CD4-positive, alpha-beta T cell treated with Interleukin-4 for 1 hour (primary cell): Measurements from ENCODE around the gene ATAD2B.
"Not testable (repeated sequence)": the region's sequence is repeated elsewhere in the genome, so short reads cannot be mapped to it uniquely, and the experiment has no call there.

Experiments used
- DNase-seq, 2 donors: peaks; one replicate each; pipeline ENCODE4 v3.0.0-alpha.2; 2020 to 2022

The ATAD2B gene

GRCh38 chr2:23723029-23723428, 203.9 kb downstream of the ATAD2B start:
- DNase-seq, result not testable (repeated sequence)

DNA sequence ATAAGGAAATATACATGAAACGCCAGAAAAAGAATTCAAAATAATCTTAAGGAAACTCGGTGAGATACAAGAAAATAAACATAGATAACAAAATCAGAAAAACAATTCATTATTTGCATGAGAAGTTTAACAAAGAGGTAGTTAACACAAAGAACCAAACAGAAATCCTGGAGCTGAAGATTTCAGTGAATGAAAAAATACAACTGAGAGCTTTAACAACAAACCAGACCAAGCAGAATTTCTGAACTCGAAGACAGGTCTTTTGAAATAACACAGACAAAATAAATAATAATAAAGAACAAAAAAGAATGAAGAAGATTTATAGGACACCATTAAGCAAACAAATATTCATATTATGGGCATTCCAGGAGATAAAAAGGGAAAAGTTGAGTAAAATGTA, 204.7 kb downstream of the ATAD2B start:
- no peak for DNase-seq

DNA sequence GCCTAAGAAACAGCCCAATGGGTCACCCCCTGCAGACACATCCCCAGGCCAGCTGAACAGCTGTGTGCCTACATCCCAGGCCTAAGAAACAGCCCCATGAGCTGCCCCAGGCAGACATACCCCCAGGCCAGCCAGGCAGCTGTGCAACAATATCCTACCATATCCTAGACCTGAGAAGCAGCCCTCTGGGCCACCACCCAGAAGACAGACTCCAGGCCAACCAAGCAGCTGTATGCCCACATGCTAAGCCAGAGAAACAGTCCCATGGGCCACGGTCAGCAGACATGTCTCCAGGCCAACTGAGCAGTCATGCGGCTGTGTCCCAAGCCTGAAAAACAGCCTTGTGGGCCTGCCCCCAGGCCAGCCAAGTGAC, 205.5 kb downstream of the ATAD2B start:
- DNase-seq, result no peak

DNA sequence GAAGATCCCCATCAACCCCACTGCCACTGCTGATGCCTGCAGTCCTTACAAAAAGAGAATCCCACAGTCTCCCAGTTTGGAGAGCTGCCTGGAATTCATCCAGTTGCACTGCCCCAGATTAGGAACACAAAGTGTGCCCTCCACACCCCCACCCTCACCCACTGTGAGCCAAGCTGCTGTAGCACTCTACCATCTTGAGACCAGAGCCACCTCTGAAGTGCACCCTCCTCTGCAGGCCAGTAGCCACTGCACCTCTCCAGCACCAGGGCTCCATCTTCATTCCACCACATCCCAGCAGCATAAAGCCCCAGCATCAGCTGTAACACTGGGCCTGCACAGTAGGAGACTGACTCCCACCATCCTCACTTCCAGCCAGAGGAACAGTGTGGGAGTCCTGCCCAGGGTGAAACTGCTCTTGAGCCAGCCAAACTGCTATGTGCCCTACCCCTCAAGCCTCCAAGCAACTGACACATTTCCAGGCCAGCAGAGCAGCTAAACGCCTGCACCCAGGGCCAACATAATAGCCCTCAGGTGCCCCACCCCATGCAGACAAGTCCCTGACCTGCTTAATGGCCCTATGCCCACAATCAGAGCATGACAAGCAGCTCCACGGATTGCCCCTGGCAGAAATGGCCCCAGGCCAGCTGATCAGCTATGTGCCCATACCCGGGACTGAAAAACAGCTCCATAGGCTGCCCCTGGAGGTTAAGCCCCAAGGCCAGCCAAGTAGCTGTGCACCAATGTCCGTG, 206.0 kb downstream of the ATAD2B start:
- DNase-seq, result no peak

- no peak for DNase-seq
Observed at GRCh38 chr2:23719716-23720115, 207.2 kb downstream of the ATAD2B start.

DNA sequence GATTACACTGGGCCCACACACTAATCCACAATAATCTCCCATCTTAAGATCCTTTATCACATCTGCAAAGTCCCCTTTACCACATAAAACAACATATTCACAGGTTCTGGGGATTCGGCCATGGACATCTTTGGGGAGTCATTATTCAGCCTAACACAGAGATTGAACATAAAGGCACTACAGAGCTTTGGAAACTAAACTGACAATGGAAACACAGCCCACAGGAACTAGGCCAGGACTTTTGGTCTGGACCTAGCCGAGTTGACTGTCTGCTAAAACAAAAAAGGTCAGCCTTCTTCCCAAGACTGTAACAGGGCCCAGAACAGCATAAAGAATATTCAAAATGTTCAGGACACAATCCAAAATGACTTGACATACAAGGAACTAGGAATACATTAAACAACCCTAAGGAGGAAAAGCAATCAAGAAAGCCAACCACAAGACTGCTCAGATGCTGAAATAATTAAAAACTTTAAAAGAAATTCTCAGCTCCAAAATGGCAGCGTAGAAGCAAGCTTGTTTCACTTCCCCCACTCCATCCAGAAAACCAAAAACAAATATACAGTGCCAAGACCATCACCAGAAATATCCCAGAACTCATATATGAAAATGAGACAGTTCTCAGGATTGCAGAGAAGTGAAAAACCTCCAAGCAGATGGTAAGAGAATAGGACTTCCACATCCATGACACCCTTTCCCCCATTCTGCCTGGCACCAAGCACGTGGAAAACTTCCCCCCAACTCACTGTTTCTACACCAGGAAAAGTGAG, 207.8 kb downstream of the ATAD2B start:
- no peak for DNase-seq

DNA sequence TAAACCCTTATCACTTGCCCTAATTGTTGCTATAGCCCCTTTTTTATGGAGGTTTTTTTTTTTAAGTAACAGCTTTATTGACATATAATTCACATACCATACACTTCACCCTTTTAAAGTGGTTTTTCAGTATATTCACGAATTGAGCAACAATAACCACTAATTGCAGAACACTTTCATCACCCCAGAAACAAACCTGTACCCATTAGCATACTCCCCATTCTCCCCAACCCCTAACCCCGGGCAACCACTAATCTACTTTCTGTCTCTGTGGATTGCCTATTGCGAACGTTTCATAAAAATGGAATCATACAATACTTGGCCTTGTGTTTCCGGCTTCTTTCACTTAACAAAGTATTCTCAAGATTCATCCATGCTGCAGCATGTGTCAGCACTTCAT, 213.6 kb downstream of the ATAD2B start:
- DNase-seq, result no peak

GRCh38 chr2:23712756-23713151, 214.2 kb downstream of the ATAD2B start:
- DNase-seq, result no peak

- DNase-seq, result no peak
Observed at GRCh38 chr2:23711979-23712755, 214.8 kb downstream of the ATAD2B start.

- no peak for DNase-seq
Observed at GRCh38 chr2:23709311-23709710, 217.6 kb downstream of the ATAD2B start.

DNA sequence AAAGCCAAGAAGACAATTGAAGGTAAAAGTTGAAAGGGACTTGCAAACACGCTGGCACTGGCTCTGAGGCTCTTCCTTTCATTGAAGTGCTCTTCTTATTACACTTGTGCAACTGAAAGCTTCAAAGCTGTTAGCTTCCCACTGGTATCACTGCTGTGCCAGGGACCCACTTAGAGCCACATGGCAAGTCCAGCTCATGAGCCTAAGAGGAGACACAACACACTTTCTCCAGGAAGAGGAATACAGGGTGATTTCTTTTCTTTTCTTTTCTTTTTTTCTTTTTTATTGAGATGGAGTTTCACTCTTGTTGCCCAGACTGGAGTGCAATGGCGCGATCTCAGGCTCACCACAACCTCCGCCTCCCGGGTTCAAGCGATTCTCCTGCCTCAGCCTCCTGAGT, 218.2 kb downstream of the ATAD2B start:
- no peak for DNase-seq

DNA sequence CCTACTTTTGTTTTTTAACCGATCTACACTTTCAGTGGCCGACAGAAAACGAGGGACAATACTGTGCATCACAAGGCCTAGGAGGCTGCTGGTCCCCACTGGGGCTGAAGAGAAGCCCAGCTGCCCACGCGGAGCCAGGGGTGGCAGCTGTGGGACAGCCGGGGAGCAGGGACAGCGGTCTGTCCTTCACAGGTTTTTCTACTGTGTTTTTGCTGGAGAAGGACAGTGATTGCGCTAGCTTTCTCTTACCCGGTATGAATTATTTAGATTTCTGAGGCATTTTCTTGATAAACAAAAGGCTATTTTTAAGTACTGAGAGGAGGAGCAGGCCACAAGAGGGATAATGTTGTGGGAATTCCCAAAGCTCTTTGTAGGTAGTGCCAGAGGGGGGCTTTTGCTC, 219.8 kb downstream of the ATAD2B start:
- DNase-seq, result no peak

- DNase-seq, result no peak
Observed at GRCh38 chr2:23706613-23707078, 220.3 kb downstream of the ATAD2B start.

- DNase-seq, result no peak
Observed at GRCh38 chr2:23705771-23706612, 220.9 kb downstream of the ATAD2B start.

GRCh38 chr2:23703583-23704385, 223.1 kb downstream of the ATAD2B start:
- no peak for DNase-seq

DNA sequence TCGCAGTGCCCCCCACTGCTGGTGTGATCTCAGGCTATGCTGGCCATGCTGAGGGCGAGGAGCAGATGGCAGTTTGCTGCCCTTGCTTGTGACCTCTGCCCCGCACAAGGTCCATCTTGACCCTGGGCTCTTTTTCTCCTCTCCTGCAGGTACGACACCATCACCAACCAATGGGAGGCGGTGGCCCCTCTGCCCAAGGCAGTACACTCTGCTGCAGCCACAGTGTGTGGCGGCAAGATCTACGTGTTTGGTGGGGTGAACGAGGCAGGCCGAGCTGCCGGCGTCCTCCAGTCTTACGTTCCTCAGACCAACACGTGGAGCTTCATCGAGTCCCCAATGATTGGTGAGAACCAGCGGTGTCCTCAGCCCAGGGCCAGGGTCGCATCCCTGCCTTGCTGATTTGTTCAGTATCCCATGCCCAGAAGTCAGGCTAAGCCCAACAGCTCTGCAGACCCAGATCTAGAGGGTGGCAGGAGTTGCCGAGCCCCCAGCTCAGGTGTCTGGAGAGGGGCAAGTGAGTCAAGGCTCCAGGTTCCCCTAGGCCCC, 223.8 kb downstream of the ATAD2B start:
- DNase-seq, result no peak

GRCh38 chr2:23700627-23701026, 226.3 kb downstream of the ATAD2B start:
- DNase-seq, result no peak

GRCh38 chr2:23699580-23699925, 227.4 kb downstream of the ATAD2B start:
- no peak for DNase-seq

DNA sequence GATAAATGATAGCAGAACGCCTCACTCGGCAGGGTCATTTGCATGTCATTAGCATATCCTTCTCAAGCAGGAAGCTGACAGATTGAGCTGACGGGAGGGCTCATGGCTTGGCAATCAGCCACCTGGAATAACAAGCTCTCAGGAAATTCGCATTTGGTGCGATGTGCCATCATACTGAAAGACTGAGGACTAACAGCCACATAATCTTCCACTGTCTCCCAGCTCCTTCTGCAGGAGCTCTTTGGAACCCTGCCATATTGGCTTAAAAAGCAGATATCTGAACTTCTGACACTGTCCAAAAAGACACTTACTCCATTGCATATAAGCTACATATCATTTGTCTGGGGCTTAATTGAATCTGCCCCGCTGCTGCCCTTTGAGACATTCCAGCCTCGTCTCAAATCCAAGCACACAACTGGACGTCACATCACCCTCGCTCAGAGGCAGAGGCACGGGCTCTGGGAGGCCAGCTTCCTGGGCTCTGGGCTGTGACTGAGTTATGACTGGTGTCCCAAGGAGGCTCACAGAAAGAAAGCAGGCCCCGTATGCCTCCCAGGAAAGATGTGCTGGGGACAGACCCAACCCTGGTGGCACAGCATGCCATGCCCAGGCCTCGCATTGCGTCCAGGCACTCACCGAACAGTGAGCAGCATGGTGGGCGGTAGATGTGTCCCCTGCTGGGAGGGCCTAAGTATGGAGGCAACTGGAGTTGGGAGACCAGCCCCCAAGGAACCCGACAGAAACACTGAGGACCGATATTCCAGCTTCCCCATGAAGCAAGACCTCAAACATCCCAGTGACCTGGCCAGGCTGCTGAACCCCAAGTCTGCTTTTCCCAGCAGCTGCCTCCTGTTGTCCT, 228.0 kb downstream of the ATAD2B start:
- no peak for DNase-seq
